HG03469 (cell line): ENCODE results near the gene DSC2.

ENCODE experiments used
- ATAC-seq: cut with Tn5 transposase; IDR thresholded peaks from one replicate; pipeline ENCODE4 v1.9.1; 2021; ENCODE audit warnings: mild to moderate bottlenecking, moderate library complexity, moderate number of reproducible peaks; ENCODE audit not compliant: unreplicated experiment

The DSC2 gene

DNA sequence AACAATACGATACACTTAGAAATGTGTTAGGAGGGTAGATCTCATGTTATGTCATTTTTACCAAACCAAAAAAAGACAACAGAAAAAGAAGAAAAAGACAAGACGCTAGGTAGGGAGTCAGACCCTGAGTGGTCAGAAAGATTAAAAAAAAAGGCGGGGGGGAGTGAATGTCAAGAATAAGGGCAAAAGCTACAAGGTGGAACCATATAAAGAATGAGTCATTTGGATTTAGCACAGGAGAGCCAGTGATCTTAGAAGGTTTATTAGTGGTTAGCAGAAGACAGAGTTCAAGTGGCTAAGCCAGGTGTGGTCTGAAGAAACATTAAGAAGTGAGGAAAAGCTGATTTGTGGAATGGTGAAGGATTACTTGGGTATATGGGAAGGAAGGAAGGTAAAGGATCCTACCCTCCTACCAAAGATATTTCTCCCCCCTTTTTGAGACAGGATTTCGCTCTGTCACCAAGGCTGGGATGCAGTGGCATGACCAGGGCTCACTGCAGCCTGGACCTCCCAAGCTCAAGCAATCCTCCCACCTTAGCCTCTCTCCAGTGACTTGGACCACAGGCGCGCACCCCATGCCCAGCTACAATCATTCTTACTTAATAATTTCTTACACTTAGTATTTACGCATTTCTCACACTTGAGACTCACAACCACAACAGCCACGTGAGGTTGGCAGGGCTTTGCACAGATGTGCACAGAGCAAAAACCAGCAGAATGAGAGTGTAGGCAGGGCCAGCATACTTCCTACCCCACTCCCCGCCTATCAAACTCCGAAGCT, 2.6 kb downstream of the DSC2 start:
- ATAC-seq, result no peak

DNA sequence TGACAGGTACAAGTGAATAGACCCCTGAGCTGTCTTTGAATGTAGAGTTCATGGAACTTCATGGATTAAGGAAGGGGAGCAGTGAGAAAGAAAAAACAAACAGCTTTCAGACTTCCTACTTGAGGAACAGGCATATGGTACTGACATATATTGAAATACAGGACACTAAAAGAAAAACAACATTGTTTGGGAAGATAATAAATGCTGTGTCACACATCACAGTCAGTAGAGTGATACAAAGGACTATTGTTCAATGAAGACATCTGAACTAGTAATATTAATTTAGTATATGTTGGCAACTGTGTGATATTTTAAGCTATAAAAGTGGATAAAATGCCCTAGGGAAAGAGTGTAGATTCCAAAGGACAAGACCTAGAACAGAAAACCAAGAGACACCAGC, 3.3 kb downstream of the DSC2 start:
- no peak for ATAC-seq

DNA sequence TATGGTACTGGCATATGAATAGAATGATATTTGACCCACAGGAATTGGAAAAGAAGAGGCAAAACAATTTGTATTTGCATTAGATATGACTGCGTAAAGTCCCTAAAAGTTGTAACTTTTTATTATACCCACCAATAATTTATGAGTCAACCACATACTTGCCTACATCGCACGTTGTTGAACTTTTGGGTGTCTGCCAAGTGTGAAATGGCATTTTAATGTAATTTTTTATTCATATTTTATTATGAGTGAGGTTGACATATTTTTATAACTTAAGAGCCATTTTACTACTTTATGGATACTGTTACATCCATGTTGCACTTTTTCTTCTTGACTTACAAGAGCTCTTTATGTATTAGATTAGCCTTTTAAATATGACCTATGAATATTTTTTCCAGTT, 4.6 kb downstream of the DSC2 start:
- no peak for ATAC-seq

DNA sequence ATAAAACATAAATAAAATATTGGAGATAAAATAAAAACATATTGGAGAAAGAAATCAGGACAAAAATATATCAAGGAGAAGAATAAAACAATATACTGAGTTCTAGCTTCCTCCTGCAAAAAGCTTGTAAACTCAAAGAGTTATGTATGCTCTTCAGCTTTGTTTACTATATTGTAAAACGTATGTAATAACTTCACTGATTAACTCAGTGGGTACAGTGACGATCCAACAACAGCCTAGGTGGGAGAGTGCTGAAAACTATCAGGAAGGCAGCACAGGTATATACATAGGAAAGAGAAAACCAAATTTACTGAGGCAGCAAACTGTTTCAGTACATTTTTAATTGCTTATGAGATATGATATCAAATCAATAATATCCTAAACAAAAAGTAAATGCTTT, 8.3 kb downstream of the DSC2 start:
- ATAC-seq, result no peak

DNA sequence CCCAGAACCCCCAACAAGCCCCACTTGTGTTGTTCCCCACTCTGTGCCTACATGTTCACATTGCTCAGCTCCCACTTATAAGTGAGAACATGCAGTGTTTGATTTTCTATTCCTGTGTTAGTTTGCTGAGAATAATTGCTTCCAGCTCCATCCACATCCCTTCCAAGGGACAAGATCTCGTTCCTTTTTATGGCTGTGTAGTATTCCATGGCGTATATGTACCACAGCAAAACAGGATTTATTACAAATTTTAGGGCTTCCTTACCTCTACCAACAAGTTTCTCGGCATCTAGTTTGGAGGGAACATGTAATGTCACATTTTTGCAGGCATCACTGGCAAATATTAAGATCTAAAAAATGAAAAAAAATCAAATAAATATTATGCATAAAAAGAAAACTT, 8.9 kb downstream of the DSC2 start:
- ATAC-seq, result no peak

DNA sequence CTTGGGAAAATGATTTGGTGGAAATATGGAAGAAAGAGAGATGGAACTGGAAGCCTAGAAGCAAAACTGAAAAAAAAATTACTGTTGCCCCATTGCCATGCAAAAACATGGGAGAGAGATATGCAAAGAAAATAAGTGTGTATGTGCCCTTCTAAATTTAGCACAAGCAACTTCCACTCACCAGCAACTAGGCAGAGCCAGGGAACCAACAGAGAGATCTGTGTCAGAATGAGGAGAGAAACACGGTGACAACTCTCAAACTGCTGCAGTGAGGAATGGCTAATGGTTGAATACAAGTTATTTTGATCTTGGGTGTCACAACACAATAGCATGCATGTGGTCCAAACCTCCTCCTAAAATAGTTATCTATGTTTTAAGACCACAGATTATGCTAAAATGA, 10.9 kb downstream of the DSC2 start:
- ATAC-seq, result no peak

DNA sequence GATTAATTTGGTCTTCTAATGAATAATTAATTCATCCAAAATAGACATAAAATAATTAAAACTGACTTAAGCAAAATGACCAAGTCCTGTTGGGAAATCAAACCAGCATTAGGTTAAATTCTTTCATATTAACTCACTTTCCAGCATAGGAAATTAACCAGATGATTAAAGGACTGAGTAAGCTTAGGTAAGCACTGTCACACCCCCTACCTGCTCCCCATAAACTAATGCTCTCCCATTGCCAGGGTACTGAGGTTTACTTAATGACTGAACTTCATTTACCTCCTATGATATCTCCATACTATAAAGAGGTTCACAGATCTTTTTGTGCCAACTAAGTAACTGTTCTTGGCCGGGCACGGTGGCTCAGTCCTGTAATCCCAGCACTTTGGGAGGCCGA, 13.7 kb downstream of the DSC2 start:
- ATAC-seq, result no peak

DNA sequence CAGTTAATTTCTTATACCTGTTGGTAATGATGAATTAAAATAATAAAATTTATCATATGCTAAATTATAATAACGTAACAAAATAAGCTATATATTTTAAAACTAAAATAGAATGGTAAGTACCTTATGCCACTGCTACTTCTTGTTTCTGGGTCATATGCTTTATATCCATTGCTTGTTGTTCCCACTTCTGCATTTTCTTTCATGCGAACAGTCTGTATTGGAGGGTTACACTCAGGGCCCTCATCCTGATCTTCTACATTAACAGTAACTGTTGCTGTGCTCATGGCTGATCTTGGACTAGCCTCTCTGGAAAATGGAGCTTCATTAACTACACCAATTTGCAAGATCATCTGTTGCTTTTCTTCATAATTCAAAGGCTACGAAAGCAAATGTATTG, 22.2 kb downstream of the DSC2 start:
- no peak for ATAC-seq

DNA sequence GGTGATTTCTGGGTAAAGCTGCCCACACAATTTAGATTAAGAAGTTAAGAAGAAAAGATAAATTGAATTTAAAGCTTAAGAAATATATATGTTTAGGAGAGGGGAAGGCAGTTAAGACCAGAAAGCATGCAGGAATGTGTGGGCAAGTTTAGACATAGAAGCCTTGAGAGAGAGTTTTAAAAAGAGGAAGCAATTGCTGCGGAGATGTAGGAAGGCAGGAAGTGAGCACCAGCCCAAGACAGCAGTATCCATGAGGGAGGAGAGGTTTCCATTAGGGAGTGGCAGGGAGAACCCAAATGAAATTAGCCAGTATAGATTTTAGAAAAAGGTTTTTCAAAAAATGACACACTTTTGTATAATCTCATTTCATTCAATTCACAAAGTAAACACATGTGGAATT, 24.3 kb downstream of the DSC2 start:
- no peak for ATAC-seq

DNA sequence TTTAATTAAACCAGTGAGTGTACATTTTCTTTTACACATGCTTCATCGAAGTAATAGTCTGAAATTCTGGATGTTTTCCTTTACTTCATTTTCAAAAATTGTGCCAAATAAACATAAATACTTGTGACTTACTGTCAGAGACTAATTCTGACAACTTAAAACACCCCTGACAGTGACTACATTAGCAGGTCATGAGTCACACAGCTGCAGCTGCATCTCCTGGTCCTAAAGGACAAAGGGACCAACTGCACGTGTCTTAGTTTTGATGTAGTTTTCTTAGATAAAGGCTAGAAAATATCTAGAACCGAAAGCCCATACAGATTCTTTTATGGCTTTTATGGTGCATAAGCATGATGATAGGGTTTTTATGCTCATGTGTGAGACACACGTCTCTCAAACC, 30.0 kb downstream of the DSC2 start:
- ATAC-seq, result no peak

DNA sequence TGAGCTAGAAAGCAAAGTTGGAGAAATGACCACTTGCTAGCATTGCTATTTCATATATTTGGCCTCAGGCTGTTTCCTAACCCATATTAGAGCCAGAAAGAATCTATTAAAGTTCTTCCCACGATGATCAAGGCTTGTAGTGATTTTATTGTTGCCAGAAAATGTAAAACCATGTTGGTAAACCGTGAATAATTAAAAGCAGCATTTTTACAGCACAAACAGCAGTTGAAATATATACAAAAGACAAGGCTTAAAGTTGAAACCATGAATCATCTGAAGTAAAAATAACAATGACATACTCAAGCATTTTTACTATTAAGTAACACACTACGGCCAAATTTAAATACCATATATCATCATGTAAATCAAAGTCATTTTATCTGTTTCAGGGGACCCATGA, 32.0 kb downstream of the DSC2 start:
- no peak for ATAC-seq

DNA sequence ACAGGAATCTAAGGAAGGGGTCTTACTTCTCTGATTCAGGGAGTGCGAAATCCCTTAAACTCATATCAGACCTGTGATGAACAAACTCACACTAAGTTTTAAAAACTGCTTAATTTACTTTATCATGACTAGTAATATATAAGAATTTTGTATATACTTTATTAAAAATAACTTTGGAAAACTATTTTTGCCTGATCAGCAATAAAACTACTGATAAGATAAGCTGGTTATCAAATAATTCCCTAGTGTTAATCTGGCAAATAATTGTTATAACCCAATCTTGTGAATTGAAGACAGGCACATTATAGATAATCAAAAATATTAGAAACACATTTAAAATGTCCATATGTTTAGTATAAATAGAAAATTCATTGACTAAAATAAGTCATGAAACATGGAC, 36.0 kb downstream of the DSC2 start:
- no peak for ATAC-seq

DNA sequence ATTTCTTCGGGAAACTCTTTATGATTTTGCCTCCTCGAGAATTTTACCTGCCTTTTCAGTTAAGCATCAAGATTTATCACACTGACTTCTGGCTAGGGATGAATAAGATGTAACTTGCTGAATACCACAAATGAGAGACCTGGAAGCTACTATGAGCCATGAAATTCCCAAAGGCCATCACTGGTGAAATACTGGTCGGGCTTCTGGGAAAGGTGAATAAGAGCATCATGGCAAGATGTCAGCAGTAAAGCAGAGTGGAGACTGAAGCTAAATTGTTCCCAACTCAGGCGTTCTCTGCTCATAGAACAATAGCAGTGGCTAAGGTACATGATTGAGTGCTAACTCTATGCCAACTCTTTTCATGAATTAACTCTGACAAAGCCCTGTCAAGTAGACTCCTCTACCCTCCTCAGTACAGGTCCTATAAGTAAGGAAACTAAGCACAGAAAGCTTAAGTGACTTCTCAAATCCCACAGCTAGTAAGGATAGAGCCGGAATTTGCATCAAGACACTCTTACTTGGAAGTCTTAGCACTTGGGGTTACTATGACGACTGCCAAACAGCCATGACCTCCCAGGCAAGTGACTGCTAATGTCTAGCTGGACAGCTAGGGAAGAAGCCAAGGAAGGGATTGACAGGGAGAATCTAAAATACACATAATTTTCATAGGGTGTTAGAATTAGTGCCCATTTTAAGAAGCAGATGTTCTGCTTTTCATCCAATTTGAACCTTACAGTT, 37.0 kb downstream of the DSC2 start:
- no peak for ATAC-seq

DNA sequence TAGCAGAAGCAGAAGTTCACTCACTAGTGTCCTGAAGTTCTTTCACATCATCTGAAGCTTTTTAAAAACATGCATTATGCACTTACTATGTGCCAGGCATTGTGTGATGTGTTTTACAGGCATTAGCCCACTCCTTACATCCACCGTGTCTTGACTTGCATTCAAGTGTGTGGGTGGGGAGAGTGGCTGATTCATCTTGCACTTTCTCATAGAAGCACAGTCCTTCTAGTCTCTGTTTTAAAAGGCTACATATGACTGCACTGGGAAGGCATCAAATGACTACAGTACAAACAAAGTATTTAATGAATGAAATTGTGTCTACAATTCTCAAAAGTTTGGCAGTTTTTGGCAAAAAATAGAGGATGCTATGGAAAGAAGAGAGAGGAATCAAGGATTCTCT, 38.1 kb downstream of the DSC2 start:
- no peak for ATAC-seq

DNA sequence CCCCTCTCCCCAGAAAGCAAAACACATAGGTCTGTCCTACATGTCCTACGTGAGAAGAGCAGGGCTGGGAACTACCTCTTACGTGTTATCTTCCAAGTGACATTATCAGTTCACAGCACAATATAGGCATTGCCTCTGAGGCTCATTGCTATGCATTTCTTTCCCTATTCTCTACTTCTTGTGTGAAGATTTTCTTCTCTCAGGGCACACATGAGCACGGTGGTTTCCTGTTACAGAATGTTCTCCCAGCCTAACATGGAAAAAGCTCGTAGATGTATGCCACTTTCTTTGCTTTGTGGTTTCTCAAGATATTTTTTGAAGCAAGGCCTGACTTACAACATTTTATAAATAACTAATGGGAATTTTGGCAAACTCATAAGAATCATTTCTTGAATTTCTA, 40.3 kb downstream of the DSC2 start:
- ATAC-seq, result no peak

DNA sequence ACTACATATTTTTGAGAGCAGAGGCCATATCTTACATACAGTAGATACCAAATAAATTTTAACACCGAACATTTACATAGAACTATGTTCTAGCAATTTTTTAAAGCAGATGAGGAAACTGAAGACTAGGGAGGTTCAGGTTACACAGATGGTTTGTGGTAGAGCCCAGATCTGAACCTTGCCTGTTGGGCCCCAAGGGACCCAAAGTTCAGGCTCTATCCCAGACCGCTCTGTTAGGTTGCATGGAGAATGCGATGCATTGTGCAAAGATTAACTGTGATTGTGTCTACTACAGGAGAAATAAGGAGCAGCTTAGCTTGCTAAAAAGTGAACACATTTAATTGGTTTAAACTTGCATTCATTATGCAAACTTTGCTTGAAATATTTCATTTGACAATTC, 43.3 kb downstream of the DSC2 start:
- ATAC-seq, result no peak

DNA sequence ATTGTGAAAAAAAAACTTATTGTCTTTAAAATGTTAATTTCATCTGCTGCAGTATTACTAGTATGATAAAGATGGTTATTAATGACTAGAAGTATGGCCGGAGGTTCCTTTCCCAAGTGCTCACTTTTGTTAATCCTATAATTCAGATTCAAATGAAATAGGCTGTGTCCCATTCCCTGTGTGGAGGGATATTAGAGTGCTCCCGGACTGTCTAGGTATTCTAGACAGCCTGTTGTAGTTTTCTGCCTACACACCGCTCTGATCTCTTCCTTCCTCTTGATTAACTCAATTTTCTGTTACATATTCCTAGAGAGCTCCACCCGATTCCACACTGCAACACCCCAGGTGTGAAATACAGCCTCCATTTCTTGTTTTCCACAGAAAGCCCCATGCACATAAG, 44.3 kb downstream of the DSC2 start:
- no peak for ATAC-seq

DNA sequence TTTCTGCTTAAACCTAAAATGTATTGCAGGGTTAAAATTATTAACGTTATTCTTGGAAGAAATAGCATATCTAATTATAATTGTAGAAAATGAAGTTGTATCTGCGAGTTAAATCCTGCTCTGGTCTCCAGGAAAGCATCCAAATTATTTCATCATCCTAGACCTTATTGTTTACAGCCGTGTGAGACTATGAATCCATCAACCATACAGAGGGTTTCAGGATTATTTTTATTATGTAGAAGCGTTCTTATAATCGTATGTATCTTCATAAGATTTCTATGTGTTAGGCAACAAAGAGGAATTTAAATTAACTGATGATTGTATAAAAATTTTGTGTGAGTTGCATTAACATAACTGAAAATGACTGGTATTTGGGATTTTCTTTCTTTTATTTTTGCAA, 45.2 kb downstream of the DSC2 start:
- ATAC-seq, result no peak

DNA sequence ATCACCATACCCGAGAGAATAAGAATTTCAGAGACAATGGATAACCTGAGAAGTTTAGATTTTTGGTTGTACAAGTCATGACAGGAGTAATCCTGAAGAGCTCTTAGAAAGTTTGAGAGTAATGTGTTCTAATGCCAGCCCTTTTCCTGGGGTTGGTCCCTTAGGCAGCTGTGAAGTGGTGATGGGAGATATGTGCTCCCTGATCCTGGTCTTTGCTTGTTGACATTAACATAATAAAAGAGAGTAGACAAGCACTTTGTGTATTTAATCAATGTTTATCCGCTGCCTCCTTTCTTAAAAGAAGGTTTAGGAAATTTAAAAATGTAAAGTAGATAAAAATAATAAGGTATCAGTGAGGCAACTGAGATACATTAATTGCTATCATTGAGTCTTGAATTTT, 45.9 kb downstream of the DSC2 start:
- ATAC-seq, result no peak

DNA sequence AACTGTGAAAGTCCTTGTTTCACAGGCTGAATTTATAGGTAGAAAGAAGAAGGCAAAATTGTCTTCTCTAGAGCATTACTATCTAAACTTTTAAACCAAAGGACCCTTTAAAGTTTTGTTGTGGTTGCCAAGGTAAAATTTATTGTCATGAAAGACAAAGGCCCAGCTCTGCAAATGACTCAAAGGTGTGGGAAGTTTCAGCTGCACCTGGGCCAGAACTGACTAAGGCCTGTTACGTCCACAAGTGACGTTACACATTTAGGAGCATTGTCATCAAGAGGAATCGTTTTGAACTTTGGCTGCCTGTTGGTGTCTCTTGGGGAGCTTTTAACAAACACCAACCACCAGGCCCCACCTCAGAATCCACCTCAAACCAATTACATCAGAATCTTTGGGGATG, 51.6 kb downstream of the DSC2 start:
- no peak for ATAC-seq

DNA sequence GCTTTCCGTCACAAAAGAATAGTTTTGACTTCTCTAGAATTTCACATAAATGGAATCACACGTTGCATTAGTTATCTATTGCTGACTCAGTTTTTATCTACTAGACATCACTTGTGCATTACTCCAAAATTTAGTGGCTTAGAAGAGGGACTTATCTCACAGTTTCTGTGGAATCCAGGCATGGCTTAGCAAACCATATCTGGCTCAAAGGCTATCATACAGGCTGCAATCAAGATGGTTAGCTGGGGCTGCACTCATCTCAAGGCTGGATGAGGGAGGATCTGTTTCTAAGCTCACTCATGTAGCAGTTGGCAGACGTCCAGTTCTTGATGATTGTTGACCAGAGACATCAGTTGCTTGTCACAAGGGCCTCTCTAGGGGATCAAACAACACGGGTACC, 53.0 kb downstream of the DSC2 start:
- ATAC-seq, result no peak

DNA sequence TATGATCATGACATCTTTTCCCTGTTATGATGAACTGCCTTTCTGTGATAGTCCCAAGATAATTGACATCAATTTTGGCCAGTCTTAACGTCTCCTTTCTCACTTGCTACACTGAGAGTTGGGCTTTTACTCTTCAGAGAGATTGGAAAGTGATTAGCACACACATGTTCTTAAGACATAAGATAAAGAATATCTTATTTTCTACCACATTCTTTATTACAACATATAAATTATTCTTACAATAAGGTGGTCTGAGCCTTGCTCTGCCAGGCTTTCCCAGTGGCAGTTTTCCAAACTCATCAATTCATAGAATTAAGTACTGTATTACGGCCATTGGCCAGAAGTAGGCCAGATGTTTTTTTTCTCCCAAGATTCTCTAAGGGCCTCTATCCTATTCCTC, 54.0 kb downstream of the DSC2 start:
- no peak for ATAC-seq

DNA sequence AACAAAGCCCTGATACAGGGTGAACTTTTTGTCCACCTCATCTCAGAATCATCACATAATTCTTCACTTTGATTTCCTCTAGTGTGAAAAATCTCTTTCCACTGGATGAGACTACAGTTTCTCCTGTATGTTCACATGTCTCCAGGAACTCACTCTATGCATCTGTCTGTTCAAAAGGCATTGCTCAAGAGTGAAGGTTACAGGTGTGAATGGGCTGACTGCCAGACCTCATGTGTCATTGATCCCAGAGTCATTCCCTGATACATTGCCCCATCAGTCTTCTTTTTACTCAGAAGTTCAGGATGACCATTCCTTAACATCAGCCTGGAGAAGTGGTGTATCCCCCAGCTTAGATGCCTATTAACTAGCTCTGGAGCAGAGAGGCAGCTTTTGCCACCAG, 55.3 kb downstream of the DSC2 start:
- ATAC-seq, result no peak
